HG02970 (cell line): ENCODE measurements around the gene RHOH.

ENCODE experiments used
- ATAC-seq: cut with Tn5 transposase; IDR thresholded peaks from one replicate; pipeline ENCODE4 v1.9.1; 2021; ENCODE audit warnings: mild to moderate bottlenecking, moderate library complexity, moderate number of reproducible peaks; ENCODE audit not compliant: unreplicated experiment, low FRiP score

RHOH gene

GRCh38 chr4:40232610-40233009 is 35.8 kb downstream of the RHOH start:
- ATAC-seq = no peak

GRCh38 chr4:40233227-40233626 is 36.4 kb downstream of the RHOH start:
- ATAC-seq = no peak

GRCh38 chr4:40234519-40235039 is 37.7 kb downstream of the RHOH start:
- ATAC-seq = no peak

- ATAC-seq = no peak
Observed at GRCh38 chr4:40238008-40238699, 41.3 kb downstream of the RHOH start.

- no peak for ATAC-seq
Observed at GRCh38 chr4:40238700-40239548, 42.1 kb downstream of the RHOH start.

GRCh38 chr4:40240040-40240653 is 43.3 kb downstream of the RHOH start:
- no peak for ATAC-seq

GRCh38 chr4:40241026-40241425 is 44.2 kb downstream of the RHOH start:
- ATAC-seq = no peak

- ATAC-seq = no peak
Observed at GRCh38 chr4:40241941-40242340, 45.1 kb downstream of the RHOH start.

GRCh38 chr4:40243386-40243948 is 46.6 kb downstream of the RHOH start:
- no peak for ATAC-seq

- ATAC-seq = no peak
Observed at GRCh38 chr4:40244606-40245005, 47.8 kb downstream of the RHOH start.

GRCh38 chr4:40245550-40245949 is 48.7 kb downstream of the RHOH start:
- no peak for ATAC-seq

- no peak for ATAC-seq
Observed at GRCh38 chr4:40246011-40246900, 49.4 kb downstream of the RHOH start.

GRCh38 chr4:40246938-40247337 is 50.1 kb downstream of the RHOH start:
- ATAC-seq = no peak

GRCh38 chr4:40247350-40247749 is 50.5 kb downstream of the RHOH start:
- ATAC-seq = no peak

- no peak for ATAC-seq
Observed at GRCh38 chr4:40251366-40251765, 54.5 kb downstream of the RHOH start.

GRCh38 chr4:40253906-40254305 is 57.1 kb downstream of the RHOH start:
- ATAC-seq = no peak

- ATAC-seq = no peak
Observed at GRCh38 chr4:40254608-40255392, 58.0 kb downstream of the RHOH start.

- no peak for ATAC-seq
Observed at GRCh38 chr4:40255393-40256281, 58.8 kb downstream of the RHOH start.
